GM21423 (cell line): ENCODE measurements around the gene RFX1.
"Not testable (repeated sequence)": the region's sequence is repeated elsewhere in the genome, so short reads cannot be mapped to it uniquely, and the experiment has no call there.

Source experiments
- ATAC-seq: cut with Tn5 transposase; IDR thresholded peaks from one replicate; pipeline ENCODE4 v1.9.1; 2021; ENCODE audit warnings: mild to moderate bottlenecking, moderate library complexity; ENCODE audit not compliant: unreplicated experiment

The RFX1 gene

GRCh38 chr19:14027856-14028450 lies 21.8 kb upstream of the RFX1 start, which contains the start of gene RLN3:
TSS of gene RLN3 (plus strand) at chr19:14028148. CDS start at chr19:14028205, 57 bp downstream.
- no peak for ATAC-seq

DNA sequence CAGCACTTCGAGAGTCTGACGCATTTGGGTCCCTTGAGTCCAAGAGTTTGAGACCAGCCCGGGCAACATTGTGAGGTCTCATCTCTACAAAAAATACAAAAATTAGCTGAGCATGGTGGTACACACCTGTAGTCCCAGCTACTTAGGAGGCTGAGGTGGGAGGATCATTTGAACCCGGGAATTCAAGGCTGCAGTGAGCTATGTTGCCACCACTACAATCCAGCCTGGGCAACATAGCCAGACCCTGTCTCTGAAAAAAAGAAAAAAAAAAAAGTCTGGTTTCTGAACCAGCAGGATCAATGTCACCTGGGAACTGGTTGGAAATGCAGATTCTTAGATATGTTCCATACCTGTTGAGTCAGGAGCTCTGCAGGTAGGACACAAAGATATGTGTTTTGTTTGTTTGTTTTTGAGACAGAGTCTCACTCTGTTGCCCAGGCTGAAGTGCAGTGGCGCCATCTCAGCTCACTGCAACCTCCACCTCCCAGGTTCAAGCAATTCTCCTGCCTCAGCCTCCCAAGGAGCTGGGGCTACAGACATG lies 20.6 kb upstream of the RFX1 start:
- ATAC-seq: not testable (repeated sequence)

DNA sequence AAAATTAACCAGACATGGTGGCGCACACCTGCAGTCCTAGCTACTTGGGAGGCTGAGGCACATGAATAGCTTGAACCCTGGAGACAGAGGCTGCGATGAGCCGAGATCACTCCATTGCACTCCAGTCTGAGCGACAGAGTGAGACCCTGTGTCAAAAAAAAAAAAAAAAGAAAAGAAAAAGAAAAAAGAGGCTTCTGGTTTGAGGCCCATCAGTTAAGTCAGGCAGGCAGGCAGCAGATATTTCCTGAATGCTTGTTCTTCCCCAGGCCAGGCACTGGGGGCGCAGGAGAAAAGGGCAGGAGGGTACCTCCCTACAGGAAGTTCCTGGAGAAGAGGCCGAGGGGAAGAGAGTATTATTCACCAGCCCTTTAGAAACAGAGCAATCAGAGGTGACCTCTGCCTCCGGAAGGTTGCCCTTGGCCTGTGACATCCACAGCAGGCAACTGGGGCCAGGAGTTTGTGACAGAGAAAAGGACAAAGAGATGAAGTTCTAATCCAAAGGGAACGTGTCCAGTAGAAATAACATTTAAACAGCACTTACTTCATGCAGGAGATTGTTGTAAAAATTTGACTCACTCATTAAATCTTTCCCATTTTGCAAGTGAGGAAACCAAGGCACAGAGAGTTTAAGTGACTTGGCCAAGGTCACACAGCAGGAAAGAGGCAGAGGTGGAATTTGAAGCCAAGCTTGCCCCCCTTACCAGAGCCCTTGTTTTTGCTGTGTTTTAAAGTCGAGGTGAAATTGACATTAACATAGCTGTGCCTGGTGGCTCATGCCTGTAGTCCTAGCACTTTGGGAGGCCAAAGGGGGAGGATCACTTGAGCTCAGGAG lies 17.5 kb upstream of the RFX1 start:
- ATAC-seq: no peak

GRCh38 chr19:14022469-14022868 lies 16.3 kb upstream of the RFX1 start:
- ATAC-seq: no peak

DNA sequence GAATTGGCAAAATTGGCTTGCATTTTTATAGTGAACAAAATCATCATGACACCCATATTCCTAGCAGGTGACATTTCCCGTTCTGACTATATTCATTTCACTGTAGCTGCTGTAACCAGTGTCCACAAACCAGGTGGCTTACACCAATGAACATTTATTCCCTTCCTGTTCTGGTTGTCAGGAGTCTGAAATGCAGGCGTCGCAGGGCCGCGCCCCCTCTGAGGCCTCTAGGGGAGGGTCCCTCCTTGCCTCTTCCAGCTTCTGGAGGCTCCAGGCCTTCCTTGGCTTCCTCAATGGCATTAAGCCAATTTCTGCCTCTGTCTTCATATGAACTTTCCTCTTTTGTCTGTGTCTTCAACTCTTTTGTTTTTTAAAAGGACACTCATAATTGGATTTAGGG lies 15.4 kb upstream of the RFX1 start:
- ATAC-seq: no peak

- not testable (repeated sequence) for ATAC-seq
Measured at GRCh38 chr19:14019739-14020138, 13.6 kb upstream of the RFX1 start.

GRCh38 chr19:14019100-14019499 lies 13.0 kb upstream of the RFX1 start:
- ATAC-seq: no peak

GRCh38 chr19:14015524-14016035 lies 9.5 kb upstream of the RFX1 start:
- peak; percentile 77 for ATAC-seq

DNA sequence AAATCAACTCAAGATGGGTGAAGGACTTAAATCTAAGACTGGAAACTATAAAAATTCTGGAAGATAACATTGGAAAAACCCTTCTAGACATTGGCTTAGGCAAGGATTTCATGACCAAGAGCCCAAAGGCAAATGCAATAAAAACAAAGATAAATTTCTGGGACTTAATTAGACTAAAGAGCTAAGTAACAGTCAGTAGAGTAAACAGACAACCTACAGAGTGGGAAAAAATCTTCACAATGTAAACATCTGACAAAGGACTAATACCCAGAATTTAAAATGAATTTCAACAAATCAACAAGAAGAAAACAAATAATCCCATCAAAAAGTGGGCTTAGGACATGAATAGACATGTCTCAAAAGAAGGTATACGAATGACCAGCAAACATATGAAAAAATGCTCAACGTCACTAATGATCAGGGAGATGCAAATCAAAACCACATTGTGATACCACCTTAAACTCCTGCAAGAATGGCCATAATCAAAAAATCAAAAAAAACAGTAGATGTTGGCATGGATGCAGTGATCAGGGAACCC lies 6.3 kb upstream of the RFX1 start:
- no peak for ATAC-seq

DNA sequence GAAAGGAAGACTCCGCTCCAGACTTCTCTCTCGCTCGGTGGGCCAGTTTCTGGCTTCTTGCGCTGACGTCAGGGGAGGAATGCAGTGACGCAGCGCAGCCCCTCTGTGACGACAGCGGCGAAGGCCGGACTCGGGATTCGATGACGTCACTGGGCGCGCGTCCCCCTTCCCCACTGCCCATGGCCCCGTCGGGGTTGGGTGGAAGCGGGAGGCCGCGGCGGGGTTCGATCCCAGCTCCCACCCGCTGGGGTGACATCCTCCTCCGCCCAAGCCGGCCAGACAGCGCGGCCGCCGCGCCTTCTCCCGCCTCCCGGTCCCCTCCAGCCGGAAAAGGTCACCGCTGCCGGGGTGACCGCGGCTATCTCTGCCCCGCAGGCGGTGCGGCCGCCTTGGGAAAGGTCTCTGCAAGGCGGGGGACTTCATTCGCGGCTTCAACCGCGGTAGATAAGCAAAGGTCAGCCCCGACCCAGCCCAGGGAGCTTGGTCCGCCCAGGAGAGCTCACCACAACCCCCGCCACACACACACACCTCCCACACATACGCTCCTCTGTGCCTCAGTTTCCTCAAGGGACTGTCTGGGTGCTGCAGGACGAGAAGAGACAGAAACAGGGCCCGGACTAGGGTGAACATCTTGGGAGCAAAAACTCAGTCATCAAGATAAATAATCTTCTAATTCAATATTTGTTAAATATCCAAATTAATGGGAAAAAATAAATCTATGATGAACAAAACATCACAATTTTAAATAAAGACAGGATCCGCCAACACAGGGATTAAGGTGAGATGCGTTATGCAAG lies 844 bp upstream of the RFX1 start:
- ATAC-seq: peak; percentile 33

DNA sequence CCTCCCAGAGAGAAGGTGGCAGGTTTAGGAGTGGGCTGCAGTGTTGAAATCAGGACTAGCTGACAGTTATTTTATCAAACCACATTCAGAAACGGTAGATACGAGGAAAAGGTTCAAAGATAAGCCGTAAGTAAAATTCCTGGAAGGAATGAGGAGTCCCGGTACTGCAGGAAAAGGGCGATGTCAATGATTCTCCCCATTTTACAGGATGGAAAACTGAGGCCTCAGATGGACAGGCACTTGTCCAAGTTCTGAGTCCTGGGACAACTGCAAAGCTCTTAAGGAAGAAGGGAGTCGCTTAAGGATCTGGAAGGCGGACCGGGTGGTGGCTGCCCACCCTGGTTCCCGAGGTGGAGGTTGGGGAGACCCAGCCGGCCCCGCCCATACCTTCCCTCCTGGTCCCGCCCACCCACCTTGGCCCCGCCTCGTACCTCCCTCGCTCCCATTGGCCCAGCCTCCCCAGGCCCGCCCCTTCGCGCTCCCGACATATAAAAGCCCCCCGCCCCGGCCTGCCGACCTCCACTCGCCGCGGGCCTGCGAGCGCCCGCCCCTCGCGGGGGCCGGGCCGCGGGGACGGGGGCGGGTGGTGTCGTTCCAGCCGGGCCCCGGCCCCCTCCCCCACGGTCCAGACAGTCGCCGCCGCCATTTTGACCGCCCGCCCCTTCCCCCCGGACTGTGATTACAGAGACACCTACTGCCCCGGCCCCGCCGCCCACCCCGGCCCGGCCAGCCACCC lies 603 bp downstream of the RFX1 start:
- ATAC-seq: peak; percentile 30

DNA sequence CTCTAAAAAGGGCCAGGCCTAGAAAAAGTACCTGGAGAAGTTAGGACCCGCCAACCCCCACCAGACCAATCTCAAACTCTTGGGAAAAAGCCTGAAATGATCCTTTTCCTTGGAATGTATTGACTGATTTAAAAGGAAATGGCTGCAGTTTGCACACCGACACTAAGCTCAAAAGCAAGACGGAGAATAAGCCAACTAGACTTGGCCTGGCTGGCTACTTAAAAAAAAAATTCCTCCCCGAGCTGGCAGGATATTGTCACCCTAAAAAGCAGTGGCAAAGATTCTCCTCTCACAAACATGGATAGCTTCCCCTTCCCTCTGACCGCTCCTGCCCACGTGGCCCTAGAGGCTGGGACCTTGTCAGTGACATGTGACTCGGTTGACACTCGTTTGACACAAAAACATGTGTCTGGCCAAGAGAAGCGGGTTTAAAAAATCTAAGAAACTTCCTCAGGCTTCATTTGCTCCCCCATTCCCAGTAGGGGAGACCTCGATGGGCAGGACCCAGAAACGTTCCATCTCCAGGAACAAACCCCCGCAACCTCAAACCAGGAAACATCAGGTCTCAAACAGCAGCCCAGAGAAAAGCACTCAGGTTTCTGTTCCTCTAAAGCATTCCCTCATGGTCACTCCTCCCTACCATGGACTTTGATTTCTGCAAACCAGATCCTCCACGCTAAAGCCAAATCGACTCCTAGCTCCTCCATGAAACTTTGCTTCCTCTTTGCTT lies 1.3 kb downstream of the RFX1 start:
- no peak for ATAC-seq

DNA sequence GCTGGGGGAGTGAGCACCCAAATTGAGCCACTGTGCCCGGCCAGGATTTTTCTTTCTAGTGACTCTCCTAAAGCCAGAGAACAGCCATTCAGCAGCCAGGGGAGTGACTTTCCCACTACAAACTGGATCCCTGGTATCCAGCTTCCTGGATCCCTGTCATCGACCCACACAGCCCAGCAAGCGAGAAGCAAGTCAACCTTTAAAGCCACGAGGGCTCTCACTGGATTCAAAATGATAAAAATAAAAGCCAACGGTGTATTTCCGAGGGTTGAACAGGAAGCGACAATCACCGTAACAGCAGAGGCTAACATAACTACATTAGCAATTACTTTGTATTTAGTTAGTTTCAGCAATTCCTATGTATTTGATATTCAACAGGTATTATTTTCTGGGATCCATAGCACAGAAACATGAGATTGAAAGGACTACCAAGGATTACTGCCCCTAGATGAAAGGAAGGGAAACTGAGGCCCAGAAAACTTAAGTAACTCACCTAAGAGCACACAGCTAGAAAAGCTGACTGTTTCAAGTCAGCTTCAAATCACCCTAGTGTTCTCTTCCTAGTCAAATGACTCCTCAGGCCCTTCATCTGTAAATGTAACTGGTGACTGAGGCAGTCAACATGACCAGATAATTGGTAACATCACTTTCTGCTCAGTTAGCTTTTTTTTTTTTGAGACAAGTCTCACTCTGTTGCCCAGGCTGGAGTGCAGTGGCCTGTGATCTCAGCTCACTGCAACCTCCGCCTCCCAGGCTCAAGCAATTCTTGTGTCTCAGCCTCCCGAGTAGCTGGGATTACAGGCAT lies 2.7 kb downstream of the RFX1 start:
- no peak for ATAC-seq

DNA sequence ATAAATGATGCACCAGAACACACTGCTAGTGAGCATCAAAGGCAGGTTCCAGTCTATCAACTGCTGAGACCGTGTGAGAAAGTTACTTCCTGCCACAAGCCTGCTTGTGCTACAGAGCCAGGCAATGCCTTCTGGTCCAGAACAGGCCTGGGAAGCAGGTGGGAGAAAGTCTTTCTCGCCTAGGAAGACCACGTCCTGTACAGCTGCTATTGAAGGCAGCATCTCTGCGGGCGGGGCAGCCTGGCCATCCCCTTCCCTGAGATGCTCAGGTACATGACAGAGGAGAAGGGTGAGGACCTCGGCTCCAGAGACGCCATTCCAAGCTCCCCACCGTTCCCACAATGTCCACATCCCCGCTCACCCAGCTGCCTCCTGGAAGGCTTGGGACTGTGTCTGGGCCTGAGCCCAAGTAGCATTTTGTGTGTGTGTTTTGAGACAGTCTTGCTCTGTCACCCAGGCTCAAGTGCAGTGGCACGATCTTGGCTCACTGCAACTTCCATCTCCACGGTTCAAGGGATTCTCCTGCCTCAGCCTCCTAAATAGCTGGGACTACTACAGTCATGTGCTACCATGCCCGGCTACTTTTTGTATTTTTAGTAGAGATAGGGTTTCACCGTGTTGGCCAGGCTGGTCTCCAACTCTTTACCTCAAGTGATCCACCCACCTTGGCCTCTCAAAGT lies 3.4 kb downstream of the RFX1 start:
- no peak for ATAC-seq

GRCh38 chr19:14000691-14001375 lies 5.3 kb downstream of the RFX1 start:
- ATAC-seq: no peak

GRCh38 chr19:13999085-13999484 lies 7.0 kb downstream of the RFX1 start:
- no peak for ATAC-seq

- ATAC-seq: no peak
Measured at GRCh38 chr19:13998426-13998825, 7.7 kb downstream of the RFX1 start.

- no peak for ATAC-seq
Measured at GRCh38 chr19:13997631-13997962, 8.5 kb downstream of the RFX1 start.
